ENCODE data around the gene MRGPRX1.
"Not testable (repeated sequence)": the region's sequence is repeated elsewhere in the genome, so short reads cannot be mapped to it uniquely, and the experiment has no call there.

Gene MRGPRX1

DNA sequence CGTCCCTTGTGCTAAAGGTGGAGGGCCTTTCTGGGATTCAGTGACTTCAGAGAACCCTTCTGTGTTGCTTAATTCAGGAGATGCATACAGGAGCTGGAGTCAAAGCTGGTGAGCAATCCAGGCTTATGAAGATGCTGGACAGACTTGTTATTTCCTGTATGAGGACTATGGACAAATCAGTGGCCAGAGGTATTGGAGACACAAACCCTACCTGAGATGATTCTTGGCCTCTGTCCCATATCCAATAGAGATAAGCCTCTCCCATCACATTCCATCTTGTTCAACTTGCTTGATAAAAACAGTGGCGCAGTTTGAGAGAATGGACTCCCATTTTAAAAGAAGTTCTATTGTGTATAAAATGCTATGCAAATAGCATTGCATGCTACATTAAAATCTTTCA lies at the start of gene MRGPRX1:
Gene MRGPRX1, minus strand, starts transcription at position 101 of the 400 bp plus-strand sequence. CDS start 4,630 bp downstream, outside the sequence.
- no peak for DNase-seq

DNA sequence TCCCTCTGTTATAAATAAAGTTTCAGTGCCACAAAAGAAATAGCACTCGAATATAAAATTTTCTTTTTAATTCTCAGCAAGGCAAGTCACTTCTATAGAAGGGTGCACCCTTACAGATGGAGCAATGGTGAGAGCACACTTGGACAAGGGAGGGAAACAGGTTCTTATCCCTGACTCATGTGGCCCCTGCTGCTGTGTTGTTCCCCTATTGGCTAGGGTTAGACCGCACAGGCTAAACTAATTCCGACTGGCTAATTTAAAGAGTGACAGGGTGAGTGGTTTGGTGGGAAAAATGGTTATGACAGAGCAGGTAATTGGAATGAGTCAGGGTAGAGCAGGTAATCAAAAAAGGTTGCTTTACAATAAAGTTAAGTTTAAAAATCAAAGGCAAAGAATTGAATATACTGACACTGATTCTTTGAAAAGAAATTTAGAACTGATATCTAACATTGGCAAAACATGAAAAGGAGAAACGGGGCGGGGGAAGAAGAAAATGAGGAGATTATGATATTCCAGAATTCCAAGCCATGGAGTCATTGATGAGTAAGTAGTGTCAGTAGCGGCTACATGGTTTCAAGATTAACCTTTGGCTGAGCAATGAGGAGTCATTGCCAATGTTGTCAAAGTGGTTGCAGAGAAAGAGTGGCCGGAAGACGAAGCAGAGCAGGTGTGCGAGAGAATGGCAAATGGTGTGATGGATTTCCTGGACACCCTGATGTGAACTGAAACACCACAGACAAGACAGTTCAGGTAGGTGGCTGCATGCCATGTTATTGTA lies 48.4 kb upstream of the MRGPRX1 start:
- no peak for DNase-seq

DNA sequence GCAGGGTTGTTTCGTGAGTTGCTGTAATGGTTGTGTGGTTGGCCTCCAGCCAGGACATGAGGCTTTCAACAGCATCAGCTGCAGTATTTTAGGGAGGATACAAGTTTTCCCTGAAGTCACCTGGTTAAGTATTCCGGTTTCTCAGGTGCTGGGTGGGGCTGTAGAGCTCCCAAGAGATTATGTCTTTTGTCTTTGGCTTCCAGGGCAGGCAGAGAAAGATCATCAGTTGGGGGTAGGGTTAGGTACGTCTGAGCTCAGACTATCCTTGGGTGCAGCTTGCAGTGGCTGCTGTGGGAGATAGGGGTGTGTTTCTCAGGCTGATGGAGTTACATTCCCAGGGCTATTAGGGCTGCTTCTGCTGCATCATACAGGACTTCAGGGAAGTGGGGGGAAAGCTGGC lies 47.5 kb upstream of the MRGPRX1 start:
- DNase-seq = no peak

DNA sequence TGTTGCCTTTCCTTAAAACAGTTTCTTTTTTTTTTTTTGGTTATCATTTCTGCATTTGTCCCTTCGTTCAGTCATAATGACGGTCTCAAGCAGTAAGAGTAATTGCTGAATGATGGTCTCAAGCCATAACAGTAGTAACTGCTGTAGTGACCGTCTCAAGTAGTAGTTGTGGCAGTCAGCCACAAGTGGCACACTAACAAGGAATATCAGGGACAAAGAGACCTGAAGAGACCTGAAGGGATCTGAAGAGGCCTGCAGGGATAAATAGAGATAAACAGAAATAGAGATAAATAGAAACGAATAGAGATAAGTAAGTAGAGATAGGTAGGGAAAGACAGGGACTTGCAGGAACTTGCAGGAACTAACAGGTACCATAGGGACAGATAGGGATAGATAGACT lies 42.7 kb upstream of the MRGPRX1 start:
- DNase-seq = no peak

DNA sequence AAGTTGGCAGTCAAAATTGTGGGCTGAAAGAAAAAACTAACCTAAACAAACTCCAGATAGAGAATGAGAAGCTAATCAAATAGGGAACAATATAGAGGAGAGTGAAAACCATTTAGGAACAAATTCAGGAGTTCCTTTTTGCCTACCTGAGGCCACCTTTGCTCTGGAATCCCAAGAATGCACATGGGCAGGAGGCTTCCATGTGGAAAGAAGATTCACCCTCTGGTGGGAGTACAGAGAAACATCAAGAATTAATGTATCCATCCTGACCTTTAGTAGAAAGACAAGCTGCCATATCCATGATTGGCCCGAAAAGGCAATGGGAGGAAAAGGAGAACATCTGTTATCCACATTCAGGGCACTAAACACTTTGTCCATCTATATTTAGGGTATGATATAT lies 35.0 kb upstream of the MRGPRX1 start:
- DNase-seq = no peak

DNA sequence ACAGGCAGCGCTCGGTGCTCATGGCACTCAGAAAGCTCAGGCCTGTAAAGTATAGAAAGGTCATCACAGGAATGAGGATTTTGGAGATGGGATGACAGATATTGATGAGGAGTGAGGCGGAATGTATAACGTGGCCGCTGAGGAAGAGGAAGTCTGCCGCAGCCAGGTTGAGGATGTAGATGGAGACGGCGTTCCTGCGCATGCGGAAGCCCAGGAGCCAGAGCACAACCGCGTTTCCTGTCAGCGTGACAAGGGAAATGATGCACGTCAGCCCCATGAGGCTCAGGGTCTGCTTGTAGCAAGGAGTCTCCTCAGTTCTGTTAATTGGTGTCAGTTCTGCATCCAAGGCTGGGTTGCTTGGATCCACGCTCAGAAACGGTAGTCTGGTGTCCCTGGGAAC lies 33.1 kb upstream of the MRGPRX1 start:
- no peak for DNase-seq

DNA sequence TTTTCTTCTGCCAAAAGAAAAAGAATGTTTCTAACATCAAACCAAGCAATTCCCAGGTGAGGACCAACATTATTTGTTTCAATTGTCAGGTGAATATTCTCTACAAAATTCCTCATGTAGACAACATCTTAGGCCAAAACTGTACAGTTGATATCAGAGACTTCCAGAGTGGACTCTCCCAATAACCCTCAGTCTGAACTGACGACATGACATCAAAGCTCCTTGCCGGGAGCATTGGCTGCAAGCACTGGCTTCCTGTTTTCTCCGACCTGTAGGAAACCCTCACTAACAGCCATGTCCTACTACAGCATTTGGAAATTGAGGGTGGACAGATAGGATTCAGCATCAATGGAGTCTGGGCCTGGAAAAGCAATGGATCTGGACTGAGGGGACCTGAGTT lies 30.5 kb upstream of the MRGPRX1 start:
- no peak for DNase-seq

DNA sequence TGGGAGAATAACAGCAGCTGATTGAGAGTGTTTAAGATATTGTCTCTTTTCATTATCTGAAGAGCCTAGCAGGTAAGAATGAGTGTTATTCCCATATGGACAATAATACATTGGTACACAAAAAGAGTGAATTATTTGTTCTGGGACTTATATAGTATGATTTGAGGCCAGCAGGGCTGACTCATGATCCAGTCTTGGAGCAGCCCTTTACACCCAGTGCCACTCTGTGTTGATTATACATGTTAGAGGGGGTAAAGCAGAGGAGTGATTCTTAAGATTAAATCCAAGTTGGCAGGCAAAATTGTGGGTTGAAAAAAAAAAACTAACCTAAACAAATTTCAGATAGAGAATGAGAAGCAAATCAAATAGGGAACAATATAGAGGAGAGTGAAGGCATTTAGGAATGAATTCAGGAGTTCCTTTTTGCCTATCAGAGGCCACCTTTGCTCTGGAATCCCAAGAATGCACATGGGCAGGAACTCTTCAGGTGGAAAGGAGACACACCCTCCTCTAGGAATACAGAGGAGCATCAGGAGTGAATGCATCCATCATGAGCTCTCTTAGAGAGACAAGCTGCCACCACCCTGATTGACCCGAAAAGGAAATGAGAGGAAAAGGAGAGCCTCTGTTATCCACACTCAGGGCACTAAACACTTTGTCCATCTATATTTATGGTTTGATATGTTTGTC lies 19.2 kb upstream of the MRGPRX1 start:
- no peak for DNase-seq

DNA sequence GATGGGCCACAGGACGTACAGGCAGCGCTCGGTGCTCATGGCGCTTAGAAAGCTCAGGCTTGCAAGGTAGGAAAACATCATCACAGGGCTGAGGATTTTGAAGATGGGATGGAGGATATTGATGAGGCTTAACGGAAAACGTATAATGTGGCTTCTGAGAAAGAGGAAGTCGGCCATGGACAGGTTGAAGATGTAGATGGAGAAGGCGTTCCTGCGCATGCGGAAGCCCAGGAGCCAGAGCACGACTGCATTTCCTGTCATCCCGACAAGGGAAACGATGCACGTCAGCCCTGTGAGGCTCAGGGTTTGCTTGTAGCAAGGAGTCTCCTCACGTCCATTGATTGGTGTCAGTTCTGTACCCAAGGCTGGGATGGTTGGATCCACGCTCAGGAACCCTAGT lies 17.4 kb upstream of the MRGPRX1 start:
- no peak for DNase-seq

DNA sequence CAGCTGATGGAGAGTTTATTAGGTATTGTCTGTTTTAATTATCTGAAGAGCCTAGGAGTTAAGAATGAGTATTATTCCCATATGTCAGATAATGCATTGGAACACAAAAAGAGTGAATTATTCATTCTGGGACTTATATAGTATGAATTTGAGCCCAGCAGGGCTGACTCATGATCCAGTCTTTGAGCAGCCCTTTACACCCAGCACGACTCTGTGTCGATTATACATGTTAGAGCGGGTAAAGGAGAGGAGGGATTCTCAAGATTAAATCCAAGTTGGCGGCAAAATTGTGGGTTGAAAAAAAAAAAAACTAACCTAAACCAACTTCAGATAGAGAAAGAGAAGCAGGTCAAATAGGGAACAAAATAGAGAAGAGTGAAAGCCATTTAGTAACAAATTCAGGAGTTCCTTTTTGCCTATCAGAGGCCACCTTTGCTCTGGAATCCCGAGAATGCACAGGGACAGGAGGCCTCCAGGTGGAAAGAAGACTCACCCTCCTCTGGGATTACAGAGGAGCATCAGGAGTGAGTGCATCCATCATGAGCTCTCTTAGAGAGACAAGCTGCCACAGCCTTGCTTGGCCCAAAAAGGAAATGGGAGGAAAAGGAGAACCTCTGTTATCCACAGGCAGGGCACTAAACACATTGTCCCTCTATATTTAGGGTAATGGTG lies 3.1 kb downstream of the MRGPRX1 start:
- no peak for DNase-seq

DNA sequence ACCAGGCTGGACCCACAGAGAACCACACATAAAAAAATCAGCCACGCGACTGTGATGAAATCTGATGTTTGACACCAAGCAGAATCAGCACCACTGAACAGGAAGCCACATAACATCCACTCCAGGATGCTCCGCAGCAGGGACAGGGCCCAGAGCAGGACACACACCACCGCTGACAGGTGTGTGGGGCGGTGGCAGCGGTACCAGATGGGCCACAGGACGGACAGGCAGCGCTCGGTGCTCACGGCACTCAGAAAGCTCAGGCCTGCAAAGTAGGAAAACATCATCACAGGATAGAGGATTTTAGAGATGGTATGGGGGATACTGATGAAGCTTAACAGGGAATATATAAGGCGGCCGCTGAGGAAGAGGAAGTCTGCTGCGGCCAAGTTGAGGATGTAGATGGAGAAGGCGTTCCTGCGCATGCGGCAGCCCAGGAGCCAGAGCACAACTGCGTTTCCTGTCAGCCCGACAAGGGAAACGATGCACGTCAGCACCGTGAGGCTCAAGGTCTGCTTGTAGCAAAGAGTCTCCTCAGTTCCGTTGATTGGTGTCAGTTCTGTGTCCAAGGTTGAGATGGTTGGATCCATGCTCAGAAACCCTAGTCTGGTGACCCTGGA lies 4.9 kb downstream of the MRGPRX1 start:
- no peak for DNase-seq

DNA sequence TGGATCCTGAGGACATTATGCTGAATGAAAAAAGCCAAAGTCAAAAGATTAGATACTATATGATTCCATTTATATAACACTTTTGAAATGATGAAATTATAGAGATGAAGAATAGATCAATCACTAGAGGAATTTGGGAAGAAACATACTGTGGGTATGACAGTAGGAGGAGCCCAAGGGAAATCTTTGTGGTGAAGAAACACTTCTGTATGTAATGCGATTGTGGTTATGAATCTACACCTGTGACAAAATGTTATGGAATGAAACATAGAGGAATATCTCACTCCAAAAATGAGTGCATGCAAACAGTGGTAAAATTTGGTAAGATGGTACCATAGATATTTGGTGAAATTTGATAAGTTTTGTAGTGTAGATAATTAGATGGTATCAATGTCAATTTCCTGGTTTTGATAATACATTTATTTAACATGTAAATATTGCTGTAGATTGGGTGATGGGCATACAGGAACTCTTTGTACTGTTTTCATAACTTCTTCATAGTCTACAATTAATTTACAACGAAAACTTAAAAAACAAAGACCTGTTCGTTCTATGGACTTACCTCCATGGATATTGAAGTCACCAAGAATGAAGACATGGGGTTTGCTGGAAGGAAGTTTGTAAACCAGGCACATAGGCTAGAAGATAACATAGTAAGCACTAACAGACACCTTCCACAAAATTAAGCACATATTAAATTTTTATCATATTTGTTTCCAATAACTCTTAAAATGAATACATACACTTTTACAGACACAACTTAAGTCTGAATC lies 11.5 kb downstream of the MRGPRX1 start:
- DNase-seq = no peak

DNA sequence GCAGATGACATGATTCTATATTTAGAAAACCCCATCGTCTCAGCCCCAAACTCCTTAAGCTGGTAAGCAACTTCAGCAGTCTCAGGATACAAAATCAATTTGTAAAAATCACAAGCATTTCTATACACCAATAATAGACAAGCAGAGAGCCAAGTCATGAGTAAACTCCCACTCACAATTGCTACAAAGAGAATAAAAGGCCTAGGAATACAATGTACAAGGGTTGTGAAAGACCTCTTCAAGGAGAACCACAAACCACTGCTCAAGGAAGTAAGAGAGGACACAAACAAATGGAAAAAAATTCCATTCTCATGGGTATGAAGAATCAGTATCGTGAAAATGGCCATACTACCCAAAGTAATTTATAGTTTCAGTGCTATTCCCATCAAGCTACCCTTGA lies 13.8 kb downstream of the MRGPRX1 start:
- not testable (repeated sequence) for DNase-seq

DNA sequence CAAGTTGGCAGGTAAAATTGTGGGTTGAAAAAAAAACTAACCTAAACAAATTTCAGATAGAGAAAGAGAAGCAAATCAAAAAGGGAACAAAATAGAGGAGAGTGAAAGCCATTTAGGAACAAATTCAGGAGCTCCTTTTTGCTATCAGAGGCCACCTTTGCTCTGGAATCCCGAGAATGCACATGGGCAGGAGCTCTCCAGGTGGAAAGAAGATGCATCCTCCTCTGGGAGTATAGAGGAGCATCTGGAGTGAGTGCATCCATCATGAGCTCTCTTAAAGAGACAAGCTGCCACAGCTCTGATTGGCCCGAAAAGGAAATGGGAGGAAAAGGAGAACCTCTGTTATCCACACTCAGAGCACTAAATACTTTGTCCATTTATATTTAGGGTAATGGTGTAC lies 26.3 kb downstream of the MRGPRX1 start:
- no peak for DNase-seq

DNA sequence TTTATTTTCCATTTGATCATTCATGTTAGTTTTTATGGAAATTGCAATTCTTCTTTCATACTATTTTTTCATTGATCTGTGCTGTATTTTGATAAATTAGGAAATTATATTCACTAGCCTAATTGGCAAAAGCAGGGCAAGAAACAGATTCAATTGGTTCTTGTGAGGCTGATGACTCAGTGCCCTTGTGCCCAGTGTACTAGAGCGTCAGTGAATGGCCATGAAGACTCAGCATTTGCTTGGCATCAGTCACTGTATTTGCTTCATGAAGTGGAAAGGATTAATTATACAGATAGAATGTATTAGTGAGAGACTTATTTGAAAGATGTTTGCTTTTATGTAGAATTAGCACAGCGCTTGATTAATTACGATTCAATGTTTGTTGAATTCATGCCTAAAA lies 31.8 kb downstream of the MRGPRX1 start:
- DNase-seq = peak; percentile 0

DNA sequence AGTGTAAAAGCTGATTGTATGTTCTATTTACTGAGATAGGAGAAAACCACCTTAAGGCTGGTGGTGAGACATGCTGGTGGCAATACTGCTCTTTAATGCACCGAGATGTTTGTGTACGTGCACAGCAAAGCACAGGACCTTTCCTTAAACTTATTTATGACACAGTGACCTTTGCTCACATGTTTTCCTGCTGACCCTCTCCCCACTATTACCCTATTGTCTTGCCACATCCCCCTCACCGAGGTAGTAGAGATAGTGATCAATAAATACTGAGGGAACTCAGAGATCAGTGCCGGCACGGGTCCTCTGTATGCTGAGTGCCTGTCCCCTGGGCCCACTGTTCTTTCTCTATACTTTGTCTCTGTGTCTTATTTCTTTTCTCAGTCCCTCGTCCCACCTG lies 38.6 kb downstream of the MRGPRX1 start:
- not testable (repeated sequence) for DNase-seq

DNA sequence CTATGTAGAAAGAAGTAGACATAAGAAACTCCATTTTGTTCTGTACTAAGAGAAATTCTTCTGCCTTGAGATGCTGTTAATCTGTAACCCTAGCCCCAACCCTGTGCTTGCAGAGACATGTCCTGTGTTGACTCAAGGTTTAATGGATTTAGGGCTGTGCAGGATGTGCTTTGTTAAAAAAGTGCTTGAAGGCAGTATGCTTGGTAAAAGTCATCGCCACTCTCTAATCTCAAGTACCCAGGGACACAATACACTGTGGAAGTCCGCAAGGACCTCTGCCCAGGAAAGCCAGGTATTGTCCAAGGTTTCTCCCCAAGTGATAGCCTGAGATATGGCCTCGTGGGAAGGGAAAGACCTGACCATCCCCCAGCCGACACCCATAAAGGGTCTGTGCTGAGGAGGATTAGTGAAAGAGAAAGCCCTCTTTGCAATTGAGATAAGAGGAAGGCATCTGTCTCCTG lies 39.0 kb downstream of the MRGPRX1 start:
- DNase-seq = not testable (repeated sequence)

DNA sequence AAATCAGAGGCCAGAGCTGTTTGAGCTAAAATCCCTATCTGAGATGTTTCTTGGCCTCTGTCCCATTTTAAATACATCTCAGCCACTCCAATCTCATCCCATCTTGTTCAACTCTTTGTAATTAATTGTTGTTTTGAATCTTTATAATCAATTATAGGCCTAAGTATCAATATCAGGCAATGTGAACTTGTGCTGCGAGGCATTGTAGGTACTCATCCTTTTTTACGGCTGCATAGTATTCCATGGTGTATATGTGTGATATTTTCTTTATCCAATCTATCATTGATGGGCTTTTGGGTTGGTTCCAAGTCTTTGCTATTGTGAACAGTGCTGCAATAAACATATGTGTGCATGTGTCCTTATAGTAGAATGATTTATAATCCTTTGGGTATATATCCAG lies 47.5 kb downstream of the MRGPRX1 start:
- not testable (repeated sequence) for DNase-seq

DNA sequence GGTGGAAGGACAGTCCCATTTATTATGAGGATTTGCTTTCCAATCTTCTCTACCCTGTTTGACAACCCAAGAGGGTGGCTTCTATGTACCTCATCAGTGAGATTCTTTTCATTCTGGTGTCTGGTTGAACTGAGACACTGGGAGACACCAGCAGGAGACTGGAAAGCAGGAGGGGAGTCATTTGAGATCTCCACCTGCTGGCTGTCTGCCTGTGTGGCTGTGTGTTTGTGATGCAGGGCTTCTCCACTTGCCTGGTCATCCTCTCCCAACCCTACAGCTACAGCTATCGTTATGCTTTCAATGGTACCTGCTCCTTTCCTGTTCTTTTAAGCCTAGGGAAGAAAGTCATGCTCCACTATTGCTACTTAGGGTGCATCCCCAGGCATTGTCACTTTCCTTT lies 48.6 kb downstream of the MRGPRX1 start:
- DNase-seq = no peak
